ENCODE measurements around the gene IQCH. TPM values are rescaled to one million over a fixed set of nuclear protein-coding genes. Genes with fewer than 3 reads are reported as not detected.

IQCH gene
- total RNA-seq, 4 donors from 2014 or later, result 9.6 to 13.7 (median 11.8) TPM

DNA sequence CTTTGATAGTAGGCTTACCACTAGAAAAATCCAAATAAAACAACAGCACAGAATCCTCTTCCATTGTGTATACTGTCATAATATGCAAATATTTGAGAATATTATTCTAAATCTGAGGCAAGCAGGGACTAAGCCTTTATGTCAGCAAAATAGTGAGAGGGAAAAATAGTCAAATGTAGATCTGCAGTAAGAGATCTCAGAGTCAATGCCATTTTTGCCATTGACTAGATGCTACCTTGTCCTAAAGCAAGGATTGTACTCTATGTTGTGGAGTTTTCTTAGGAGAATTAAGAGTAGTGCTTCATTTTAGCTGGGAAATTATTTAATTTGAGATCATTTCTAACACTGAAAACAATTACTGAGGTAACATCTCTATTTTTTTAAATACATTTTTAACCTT lies 50.2 kb downstream of the IQCH start:
- Histone ChIP-seq H3K4me3 (replicated peaks in 1 of 3) (no peak overlapping the region), H3K9me3 (no peaks in the 10 kb centered on the region), H3K4me1 (peaks cover 0 to 6% of the 10 kb centered on the region in 2 donors), H3K27ac (no peak overlapping the region), H3K36me3 (no peaks in the 10 kb centered on the region), H3K27me3 (no peaks in the 10 kb centered on the region)
- no peak for DNase-seq
- TF ChIP-seq, protein P1, sequence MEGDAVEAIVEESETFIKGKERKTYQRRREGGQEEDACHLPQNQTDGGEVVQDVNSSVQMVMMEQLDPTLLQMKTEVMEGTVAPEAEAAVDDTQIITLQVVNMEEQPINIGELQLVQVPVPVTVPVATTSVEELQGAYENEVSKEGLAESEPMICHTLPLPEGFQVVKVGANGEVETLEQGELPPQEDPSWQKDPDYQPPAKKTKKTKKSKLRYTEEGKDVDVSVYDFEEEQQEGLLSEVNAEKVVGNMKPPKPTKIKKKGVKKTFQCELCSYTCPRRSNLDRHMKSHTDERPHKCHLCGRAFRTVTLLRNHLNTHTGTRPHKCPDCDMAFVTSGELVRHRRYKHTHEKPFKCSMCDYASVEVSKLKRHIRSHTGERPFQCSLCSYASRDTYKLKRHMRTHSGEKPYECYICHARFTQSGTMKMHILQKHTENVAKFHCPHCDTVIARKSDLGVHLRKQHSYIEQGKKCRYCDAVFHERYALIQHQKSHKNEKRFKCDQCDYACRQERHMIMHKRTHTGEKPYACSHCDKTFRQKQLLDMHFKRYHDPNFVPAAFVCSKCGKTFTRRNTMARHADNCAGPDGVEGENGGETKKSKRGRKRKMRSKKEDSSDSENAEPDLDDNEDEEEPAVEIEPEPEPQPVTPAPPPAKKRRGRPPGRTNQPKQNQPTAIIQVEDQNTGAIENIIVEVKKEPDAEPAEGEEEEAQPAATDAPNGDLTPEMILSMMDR (IDR thresholded peaks at IDR 0.05), result no peak
- no peak for TF ChIP-seq POLR2A (IDR thresholded peaks at IDR 0.05)
- intact Hi-C loops (cut with DNase I), result loop anchor here (5.0 kb wide), 1 partner anchor 357 kb away; no protein-coding TSS in a partner anchor

DNA sequence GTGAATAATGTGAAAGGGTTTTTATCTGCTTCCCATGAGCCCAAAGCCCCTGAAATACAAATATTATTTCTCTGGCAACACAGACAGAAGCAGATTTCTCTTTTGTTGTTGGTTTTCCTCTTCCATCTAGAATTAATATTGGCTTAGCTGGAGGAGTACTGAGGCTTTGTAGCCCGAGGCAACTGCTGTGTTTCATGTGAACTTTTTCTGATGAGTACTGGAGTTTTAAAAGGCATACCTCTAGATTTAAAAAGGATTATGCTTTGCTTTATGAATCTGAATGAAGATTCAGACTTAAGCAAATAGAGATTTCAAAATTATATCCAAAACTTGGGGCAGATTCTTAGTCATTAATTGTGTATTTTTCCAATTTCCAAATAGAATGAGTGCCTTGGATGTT lies 50.9 kb downstream of the IQCH start:
- intact Hi-C loops (cut with DNase I), result loop anchor here (5.0 kb wide), 1 partner anchor 358 kb away; no protein-coding TSS in a partner anchor
- H3K4me3 ChIP-seq (replicated peaks in 1 of 3), result no peak overlapping the region
- peaks cover 0 to 4% of the 10 kb centered on the region in 2 donors for H3K4me1 ChIP-seq
- no peaks in the 10 kb centered on the region for H3K36me3 ChIP-seq
- TF ChIP-seq, protein P1 (IDR thresholded peaks at IDR 0.05), result no peak
- no peak for TF ChIP-seq POLR2A (IDR thresholded peaks at IDR 0.05)
- no peak overlapping the region for H3K27ac ChIP-seq
- DNase-seq, result no peak
- no peaks in the 10 kb centered on the region for H3K27me3 ChIP-seq
- WGBS, 2 donors, result 0 to 85% methylated on average over 1 of the region's 1 CpG
- H3K9me3 ChIP-seq, result no peaks in the 10 kb centered on the region

DNA sequence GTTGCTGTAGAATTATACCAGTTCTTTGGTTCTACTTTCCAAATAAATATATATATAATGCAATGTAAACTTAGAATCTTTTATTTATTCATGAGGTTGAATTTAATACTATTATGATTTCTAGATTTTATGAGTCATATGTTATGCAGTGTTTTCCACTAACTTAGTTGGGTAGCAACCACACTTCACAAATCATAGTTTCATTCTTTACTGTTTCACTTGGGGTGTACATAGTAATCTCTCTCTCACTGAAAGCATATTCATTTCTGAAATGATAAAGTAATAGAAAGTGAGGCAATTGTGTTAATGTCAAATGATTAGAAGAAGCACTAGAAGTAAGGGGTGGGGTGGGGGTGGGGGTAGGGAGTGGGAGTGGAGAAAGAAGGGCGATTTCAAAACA lies 52.6 kb downstream of the IQCH start:
- intact Hi-C loops (cut with DNase I), result loop anchor here (5.0 kb wide), 1 partner anchor 360 kb away; no protein-coding TSS in a partner anchor
- 76 to 81% methylated on average over 1 of the region's 1 CpG for WGBS, 2 donors
- TF ChIP-seq POLR2A (IDR thresholded peaks at IDR 0.05), result no peak
- TF ChIP-seq, protein P1 (IDR thresholded peaks at IDR 0.05), result no peak
- no peak overlapping the region for H3K4me3 ChIP-seq (replicated peaks in 1 of 3)
- no peak for DNase-seq
- H3K27ac ChIP-seq, result no peak overlapping the region
- H3K9me3 ChIP-seq, result no peaks in the 10 kb centered on the region
- no peaks in the 10 kb centered on the region for H3K4me1 ChIP-seq
- no peaks in the 10 kb centered on the region for H3K36me3 ChIP-seq
- H3K27me3 ChIP-seq, result no peaks in the 10 kb centered on the region

DNA sequence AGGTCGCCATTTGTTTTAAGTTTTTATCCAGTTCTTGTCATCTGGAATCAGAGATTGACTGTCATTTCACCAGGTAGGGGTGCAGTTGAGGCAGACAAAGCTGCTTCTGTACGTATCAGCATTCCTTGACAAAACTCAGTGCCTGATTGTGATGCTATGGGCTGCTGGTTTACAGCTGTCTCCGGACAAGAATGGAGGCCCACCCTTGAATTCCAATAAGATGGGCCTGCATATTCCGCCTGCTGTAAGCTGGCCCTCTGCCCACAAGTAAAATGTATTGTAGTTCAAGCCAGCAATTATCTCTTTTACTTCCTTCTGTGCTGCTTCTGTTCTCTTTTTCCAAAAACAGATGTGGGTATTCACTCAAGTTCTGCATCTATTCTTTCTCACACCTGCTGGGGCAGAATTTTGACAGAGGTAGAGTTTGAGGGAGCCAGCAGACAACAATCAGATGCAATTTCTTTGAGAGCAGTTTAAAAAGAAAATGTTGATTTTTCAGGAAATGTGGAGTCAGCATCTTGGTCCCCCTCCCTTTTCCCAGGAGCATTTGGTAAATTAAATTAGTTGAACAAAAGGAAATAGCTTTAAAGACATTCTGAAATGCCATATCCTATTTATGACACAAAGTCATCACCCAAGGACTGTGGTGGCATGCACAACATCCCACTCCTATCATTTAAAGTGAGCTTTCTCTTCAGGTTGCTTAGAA lies 53.5 kb downstream of the IQCH start:
- 77% methylated on average over 4 of the region's 4 CpGs for WGBS, 2 donors
- no peak for TF ChIP-seq POLR2A (IDR thresholded peaks at IDR 0.05)
- TF ChIP-seq, protein P1 (IDR thresholded peaks at IDR 0.05), result no peak

DNA sequence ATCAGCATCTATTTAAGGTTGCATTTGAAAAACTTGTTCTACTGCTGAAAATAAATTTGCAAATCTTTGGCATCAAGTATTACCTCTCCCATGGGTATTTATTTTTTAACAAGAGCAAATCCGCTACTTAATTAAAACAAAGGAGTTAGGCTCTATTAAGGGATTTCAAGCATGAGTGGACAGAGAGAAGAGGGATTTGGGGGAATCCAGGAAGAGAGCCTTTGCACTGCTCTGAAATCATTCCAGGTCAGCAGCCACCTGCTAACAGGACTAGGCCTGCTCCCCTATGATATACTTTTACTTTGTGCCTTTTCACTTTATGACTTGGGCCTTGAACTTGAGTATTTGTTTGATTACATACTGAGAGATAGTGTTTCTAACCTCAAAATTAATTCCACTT lies 57.1 kb downstream of the IQCH start:
- WGBS, 2 donors, result 90 to 98% methylated on average over 1 of the region's 1 CpG

More for the DNA sequence above, 53.5 kb downstream of the IQCH start:
- Histone ChIP-seq H3K4me3 (replicated peaks in 1 of 3) (no peak overlapping the region), H3K27me3 (no peaks in the 10 kb centered on the region), H3K4me1 (no peaks in the 10 kb centered on the region), H3K27ac (no peak overlapping the region), H3K36me3 (no peaks in the 10 kb centered on the region), H3K9me3 (no peaks in the 10 kb centered on the region)
- intact Hi-C loops (cut with DNase I), result loop anchor here (5.0 kb wide), 1 partner anchor 361 kb away; no protein-coding TSS in a partner anchor
- DNase-seq, result no peak

More for the DNA sequence above, 57.1 kb downstream of the IQCH start:
- TF ChIP-seq, protein P1 (IDR thresholded peaks at IDR 0.05), result no peak
- no peak for TF ChIP-seq POLR2A (IDR thresholded peaks at IDR 0.05)
- no peak overlapping the region for H3K4me3 ChIP-seq (replicated peaks in 1 of 3)
- no peaks in the 10 kb centered on the region for H3K4me1 ChIP-seq
- no peak for DNase-seq
- H3K27me3 ChIP-seq, result no peaks in the 10 kb centered on the region
- no peak overlapping the region for H3K27ac ChIP-seq
- no peaks in the 10 kb centered on the region for H3K9me3 ChIP-seq
- no peaks in the 10 kb centered on the region for H3K36me3 ChIP-seq
- intact Hi-C loops (cut with DNase I), result no loop called here

All from thyroid gland (tissue), 4 donors.